BE2C (cell line): ENCODE results near the gene SPOCK2.

Source experiments
- DNase-seq: peaks from one replicate; pipeline ENCODE4 v3.0.0-alpha.2; 2020
- H3K27me3 ChIP-seq: fragments of 250-450 bp; sonication (Bioruptor Pico); 2 replicates; pipeline ENCODE4 v1.5.1; 2020; ENCODE audit warnings: mild to moderate bottlenecking
- H3K36me3 ChIP-seq: fragments of 250-450 bp; sonication (Bioruptor Pico); 2 replicates; pipeline ENCODE4 v1.5.1; 2020; ENCODE audit warnings: mild to moderate bottlenecking
- H3K4me1 ChIP-seq: fragments of 250-450 bp; sonication (Bioruptor Pico); 2 replicates; pipeline ENCODE4 v1.5.1; 2020
- H3K4me3 ChIP-seq: 2 replicates; pipeline ENCODE4 v1.5.1; 2011; ENCODE audit warnings: low read depth, low read length
- H3K9me3 ChIP-seq: fragments of 250-450 bp; sonication (Bioruptor Pico); 2 replicates; pipeline ENCODE4 v1.5.1; 2020
- TF ChIP-seq, protein P1 (sequence below): IDR thresholded peaks from 2 replicates; pipeline ENCODE4 v1.5.1; 2012; ENCODE audit warnings: mild to moderate bottlenecking, low read depth, low read length

SPOCK2 gene

DNA sequence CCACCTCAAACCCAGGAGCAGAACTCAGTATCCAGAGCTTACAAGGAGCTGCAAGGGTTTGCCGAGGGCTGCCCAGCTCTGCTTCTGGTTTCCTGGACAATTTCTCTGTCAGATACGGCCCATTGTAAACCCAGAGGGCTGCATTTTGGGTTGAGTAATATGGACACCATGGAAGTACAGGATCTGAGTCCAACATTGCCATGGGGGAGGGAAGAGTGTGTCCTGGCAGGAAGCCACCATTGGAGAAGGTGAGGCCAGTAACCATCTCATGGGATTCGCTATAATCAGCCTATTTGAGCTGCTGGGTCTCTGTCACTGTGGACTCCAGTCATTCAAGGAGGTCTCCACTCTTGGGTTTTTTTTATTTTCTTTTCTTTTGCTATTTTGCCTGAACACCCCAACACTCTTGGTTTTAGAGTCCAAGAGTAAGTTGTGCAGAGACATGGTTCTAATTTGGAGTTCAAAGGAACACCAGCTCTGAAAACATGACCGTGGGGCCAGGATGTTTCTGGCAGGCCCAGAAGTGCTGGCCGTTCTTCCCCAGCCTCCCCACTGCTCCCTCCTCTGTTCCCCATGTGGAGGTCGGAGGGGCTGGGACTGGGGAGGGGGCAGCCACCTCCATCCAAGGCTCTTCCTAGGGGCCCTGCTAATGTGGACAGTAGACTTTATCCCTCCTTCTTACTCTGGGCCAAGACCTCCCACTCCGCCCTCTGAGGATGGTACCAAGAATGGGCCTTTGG lies 77.9 kb downstream of the SPOCK2 start:
- TF ChIP-seq, protein P1, sequence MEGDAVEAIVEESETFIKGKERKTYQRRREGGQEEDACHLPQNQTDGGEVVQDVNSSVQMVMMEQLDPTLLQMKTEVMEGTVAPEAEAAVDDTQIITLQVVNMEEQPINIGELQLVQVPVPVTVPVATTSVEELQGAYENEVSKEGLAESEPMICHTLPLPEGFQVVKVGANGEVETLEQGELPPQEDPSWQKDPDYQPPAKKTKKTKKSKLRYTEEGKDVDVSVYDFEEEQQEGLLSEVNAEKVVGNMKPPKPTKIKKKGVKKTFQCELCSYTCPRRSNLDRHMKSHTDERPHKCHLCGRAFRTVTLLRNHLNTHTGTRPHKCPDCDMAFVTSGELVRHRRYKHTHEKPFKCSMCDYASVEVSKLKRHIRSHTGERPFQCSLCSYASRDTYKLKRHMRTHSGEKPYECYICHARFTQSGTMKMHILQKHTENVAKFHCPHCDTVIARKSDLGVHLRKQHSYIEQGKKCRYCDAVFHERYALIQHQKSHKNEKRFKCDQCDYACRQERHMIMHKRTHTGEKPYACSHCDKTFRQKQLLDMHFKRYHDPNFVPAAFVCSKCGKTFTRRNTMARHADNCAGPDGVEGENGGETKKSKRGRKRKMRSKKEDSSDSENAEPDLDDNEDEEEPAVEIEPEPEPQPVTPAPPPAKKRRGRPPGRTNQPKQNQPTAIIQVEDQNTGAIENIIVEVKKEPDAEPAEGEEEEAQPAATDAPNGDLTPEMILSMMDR, result no peak
- no peak for DNase-seq

DNA sequence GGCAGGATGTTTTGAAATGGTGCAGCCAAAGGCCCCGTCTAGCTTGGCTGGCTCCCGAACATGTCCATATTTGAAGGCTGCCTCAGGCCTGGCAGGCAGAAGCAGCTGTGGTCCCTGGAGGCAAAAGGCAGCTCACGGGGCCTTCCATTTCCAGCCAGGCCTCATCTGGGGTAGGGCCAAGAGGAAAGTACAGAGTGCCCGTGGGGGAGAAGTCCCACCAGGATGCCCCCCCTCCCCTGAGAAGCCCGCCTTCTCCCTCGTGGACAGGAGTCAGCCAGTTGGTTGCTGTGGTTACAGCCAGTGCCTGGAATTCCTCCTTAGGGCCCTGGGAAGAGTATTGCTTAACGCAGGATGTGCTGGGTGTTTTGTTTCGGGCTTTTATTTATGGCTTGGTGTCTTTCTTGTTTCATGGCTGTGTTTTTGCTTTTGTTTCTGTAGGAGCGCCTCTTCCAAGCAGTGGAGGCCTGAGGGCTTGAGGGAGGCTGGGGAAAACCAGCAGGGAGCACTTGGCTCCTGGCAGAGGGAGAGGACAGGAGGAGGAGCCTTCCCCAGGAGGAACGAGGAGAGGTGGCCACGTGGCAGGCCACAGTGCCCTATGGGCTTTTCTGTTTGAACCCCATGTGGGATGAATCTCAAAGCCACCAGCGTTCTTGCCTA lies 78.8 kb downstream of the SPOCK2 start:
- TF ChIP-seq, protein P1, result no peak
- peaks cover 21% of the 10 kb centered on the region for H3K36me3 ChIP-seq
- no peaks in the 10 kb centered on the region for H3K9me3 ChIP-seq
- H3K4me3 ChIP-seq, result no peak overlapping the region
- H3K4me1 ChIP-seq, result peaks cover 44% of the 10 kb centered on the region
- H3K27me3 ChIP-seq, result no peaks in the 10 kb centered on the region
- DNase-seq, result peak; percentile 84

More for the DNA sequence above, 77.9 kb downstream of the SPOCK2 start:
- Histone ChIP-seq H3K4me3 (no peak overlapping the region), H3K9me3 (no peaks in the 10 kb centered on the region), H3K36me3 (peaks cover 21% of the 10 kb centered on the region), H3K4me1 (peaks cover 47% of the 10 kb centered on the region), H3K27me3 (no peaks in the 10 kb centered on the region)

DNA sequence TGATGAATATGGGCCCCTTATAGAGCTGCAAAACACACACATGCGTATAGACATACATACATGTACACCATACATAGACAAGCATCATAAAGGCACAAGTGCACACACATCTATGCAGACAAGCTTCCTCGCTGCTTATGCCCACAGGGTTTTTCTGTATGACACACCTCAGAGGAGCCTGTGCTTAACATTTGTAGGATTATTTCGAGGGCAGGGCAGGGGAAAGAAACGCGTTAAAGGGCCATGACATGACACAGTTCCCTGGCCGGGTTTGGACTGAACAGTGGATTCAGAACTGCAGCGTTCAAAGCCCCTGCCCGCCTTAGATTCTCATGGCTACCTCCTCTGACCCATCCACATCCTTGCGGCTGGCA lies 79.3 kb downstream of the SPOCK2 start:
- peaks cover 21% of the 10 kb centered on the region for H3K36me3 ChIP-seq
- DNase-seq, result no peak
- peaks cover 40% of the 10 kb centered on the region for H3K4me1 ChIP-seq
- TF ChIP-seq, protein P1, result no peak
- no peaks in the 10 kb centered on the region for H3K9me3 ChIP-seq
- no peak overlapping the region for H3K4me3 ChIP-seq
- H3K27me3 ChIP-seq, result no peaks in the 10 kb centered on the region
